PC-3 (cell line): ENCODE results near the gene HECW1. TPM values are rescaled to one million over a fixed set of nuclear protein-coding genes. Genes with fewer than 3 reads are reported as not detected.

Experiments used
- ATAC-seq: fragments of 200-7000 bp; cut with Tn5 transposase; 2 replicates; pipeline ENCODE4 v1.9.1; 2020; ENCODE audit warnings: mild to moderate bottlenecking, moderate library complexity
- BruUV-seq: library from RNA; stranded (reverse); fragments of 400-500 nt; replicated peaks from 2 replicates; lab custom pipeline; 2021; lab: Mats Ljungman, UMichigan
- CTCF ChIA-PET: fragments of 300-600 bp; sonication (Branson Sonifier 250); formaldehyde crosslinking; loops from one replicate; lab custom pipeline; 2022; ENCODE audit warnings: antibody characterized with exemption; lab: Charles Lee
- POLR2A ChIA-PET: fragments of 300-600 bp; sonication (Branson Sonifier 250); formaldehyde crosslinking; loops from one replicate; lab custom pipeline; 2022; ENCODE audit warnings: antibody characterized with exemption; ENCODE audit not compliant: unreplicated experiment; lab: Charles Lee
- DNase-seq: peaks from one replicate; pipeline ENCODE4 v3.0.0-alpha.2; 2015
- H2AFZ ChIP-seq: fragments of 300-600 bp; sonication (generic); 2 replicates; pipeline ENCODE4 v1.6.0; 2016; ENCODE audit warnings: antibody characterized with exemption, low read length
- H3F3A ChIP-seq: fragments of 300-600 bp; sonication (generic); one replicate; pipeline ENCODE4 v1.6.0; 2017; ENCODE audit warnings: antibody characterized with exemption, low read length, control low read depth, mild to moderate bottlenecking; ENCODE audit not compliant: unreplicated experiment
- H3K27ac ChIP-seq: fragments of 300-600 bp; sonication (generic); 2 replicates; pipeline ENCODE4 v1.5.1; 2016; ENCODE audit warnings: mild to moderate bottlenecking, low read length
- H3K27me3 ChIP-seq: fragments of 300-600 bp; sonication (generic); 2 replicates; pipeline ENCODE4 v1.6.1; 2016; ENCODE audit warnings: low read length, mixed read lengths
- H3K36me3 ChIP-seq: fragments of 300-600 bp; sonication (generic); 2 replicates; pipeline ENCODE4 v1.6.1; 2016; ENCODE audit warnings: low read depth, mixed run types, low read length, mixed read lengths
- H3K4me1 ChIP-seq: fragments of 300-600 bp; sonication (generic); 2 replicates; pipeline ENCODE4 v1.5.1; 2016; ENCODE audit warnings: low read length; ENCODE audit not compliant: insufficient read depth
- H3K4me2 ChIP-seq: fragments of 300-600 bp; sonication (generic); 2 replicates; pipeline ENCODE4 v1.6.0; 2016; ENCODE audit warnings: low read length
- H3K4me3 ChIP-seq: fragments of 300-600 bp; sonication (generic); 2 replicates; pipeline ENCODE4 v1.5.1; 2016; ENCODE audit warnings: mild to moderate bottlenecking, low read length, mixed read lengths
- H3K79me2 ChIP-seq: fragments of 300-600 bp; sonication (generic); 2 replicates; pipeline ENCODE4 v1.6.1; 2017; ENCODE audit warnings: low read length, mixed read lengths
- H3K9ac ChIP-seq: fragments of 300-600 bp; sonication (generic); 2 replicates; pipeline ENCODE4 v1.6.0; 2016; ENCODE audit warnings: mild to moderate bottlenecking, low read length
- H3K9me2 ChIP-seq: fragments of 300-600 bp; sonication (generic); replicated peaks from 2 replicates; pipeline ENCODE4 v1.6.1; 2016; ENCODE audit warnings: mixed run types, low read length, mixed read lengths
- H3K9me3 ChIP-seq: fragments of 300-600 bp; sonication (generic); 2 replicates; pipeline ENCODE4 v1.6.1; 2016; ENCODE audit warnings: low read length, mixed read lengths
- H4K20me1 ChIP-seq: fragments of 300-600 bp; sonication (generic); 2 replicates; pipeline ENCODE4 v1.6.1; 2016; ENCODE audit warnings: low read length, mixed read lengths
- CTCF ChIP-seq: fragments of 300-600 bp; sonication (generic); conservative IDR thresholded peaks from 2 replicates; pipeline ENCODE4 v1.5.1; 2017; ENCODE audit warnings: antibody characterized with exemption, low read depth, mild to moderate bottlenecking, low read length
- EZH2 ChIP-seq: fragments of 300-600 bp; sonication (generic); IDR thresholded peaks from one replicate; pipeline ENCODE4 v1.6.1; 2017; ENCODE audit warnings: antibody characterized with exemption, mild to moderate bottlenecking, low read length; ENCODE audit not compliant: unreplicated experiment
- EZH2phosphoT487 ChIP-seq: fragments of 300-600 bp; sonication (generic); IDR thresholded peaks from 2 replicates; pipeline ENCODE4 v1.6.1; 2018; ENCODE audit warnings: mild to moderate bottlenecking, antibody characterized with exemption, low read length, borderline replicate concordance
- intact Hi-C: fragments of 100-400 bp; cut with micrococcal nuclease; formaldehyde crosslinking; loops from 2 replicates; pipeline ENCODE4 v1.9.0; 2023
- total RNA-seq: library from RNA; depleted of rRNA; stranded (reverse); fragments of >200 nt; gene quantifications from 2 replicates; pipeline ENCODE4 v1.2.3, GENCODE V29; 2014

HECW1 gene
- total RNA-seq, 1 experiment from 2014 or later, result 3.0 TPM

GRCh38 chr7:43536773-43537172 is 424.3 kb downstream of the HECW1 start:
- ChIA-PET POLR2A (no interaction called here), CTCF (no interaction called here)
- Histone ChIP-seq H3K27me3 (no peaks in the 10 kb centered on the region), H3K4me1 (peaks cover 13% of the 10 kb centered on the region), H3K9me2 (no peaks in the 10 kb centered on the region), H3K9ac (no peak overlapping the region), H3K36me3 (no peaks in the 10 kb centered on the region), H3K79me2 (no peaks in the 10 kb centered on the region), H2AFZ (no peak overlapping the region), H3K4me3 (no peak overlapping the region), H3K9me3 (no peaks in the 10 kb centered on the region), H3F3A (no peaks in the 10 kb centered on the region), H3K4me2 (no peak overlapping the region), H4K20me1 (no peaks in the 10 kb centered on the region), H3K27ac (no peak overlapping the region)
- BruUV-seq, result no TSS peak
- intact Hi-C loops, result no loop called here
- no peak for ATAC-seq
- TF ChIP-seq CTCF, result no peak
- no peak for TF ChIP-seq EZH2phosphoT487
- TF ChIP-seq EZH2, result no peak
- no peak for DNase-seq

GRCh38 chr7:43537765-43538403 is 425.4 kb downstream of the HECW1 start:
- no peaks in the 10 kb centered on the region for H3K9me2 ChIP-seq
- TF ChIP-seq CTCF (no peak), EZH2phosphoT487 (no peak), EZH2 (no peak)
- BruUV-seq, result no TSS peak
- no peak overlapping the region for H2AFZ ChIP-seq
- no peaks in the 10 kb centered on the region for H3F3A ChIP-seq
- H3K27ac ChIP-seq, result no peak overlapping the region
- no peaks in the 10 kb centered on the region for H3K79me2 ChIP-seq
- ATAC-seq, result no peak
- H3K4me3 ChIP-seq, result no peak overlapping the region
- H3K4me1 ChIP-seq, result peaks cover 13% of the 10 kb centered on the region
- no peak overlapping the region for H3K4me2 ChIP-seq
- H3K36me3 ChIP-seq, result no peaks in the 10 kb centered on the region
- no peak for DNase-seq
- no peaks in the 10 kb centered on the region for H3K27me3 ChIP-seq
- no peaks in the 10 kb centered on the region for H3K9me3 ChIP-seq
- intact Hi-C loops, result no loop called here
- no peaks in the 10 kb centered on the region for H4K20me1 ChIP-seq
- ChIA-PET CTCF (no interaction called here), POLR2A (no interaction called here)
- no peak overlapping the region for H3K9ac ChIP-seq

- no peaks in the 10 kb centered on the region for H3K36me3 ChIP-seq
- ATAC-seq (no peak), DNase-seq (no peak)
- no peak overlapping the region for H3K9ac ChIP-seq
- no peak overlapping the region for H2AFZ ChIP-seq
- H4K20me1 ChIP-seq, result no peaks in the 10 kb centered on the region
- H3K27me3 ChIP-seq, result no peaks in the 10 kb centered on the region
- H3K4me3 ChIP-seq, result no peak overlapping the region
- H3K9me2 ChIP-seq, result no peaks in the 10 kb centered on the region
- H3K4me2 ChIP-seq, result no peak overlapping the region
- no peak overlapping the region for H3K27ac ChIP-seq
- no peaks in the 10 kb centered on the region for H3F3A ChIP-seq
- POLR2A ChIA-PET, result no interaction called here
- no peak for TF ChIP-seq EZH2phosphoT487
- no peak for TF ChIP-seq EZH2
- TF ChIP-seq CTCF, result no peak
- CTCF ChIA-PET, result no interaction called here
- intact Hi-C loops, result no loop called here
- BruUV-seq, result no TSS peak
- H3K9me3 ChIP-seq, result no peaks in the 10 kb centered on the region
- H3K79me2 ChIP-seq, result no peaks in the 10 kb centered on the region
- peaks cover 13% of the 10 kb centered on the region for H3K4me1 ChIP-seq
Measured at GRCh38 chr7:43538404-43538771, 425.9 kb downstream of the HECW1 start.
